ENCODE measurements around the gene NTN3.

DNA sequence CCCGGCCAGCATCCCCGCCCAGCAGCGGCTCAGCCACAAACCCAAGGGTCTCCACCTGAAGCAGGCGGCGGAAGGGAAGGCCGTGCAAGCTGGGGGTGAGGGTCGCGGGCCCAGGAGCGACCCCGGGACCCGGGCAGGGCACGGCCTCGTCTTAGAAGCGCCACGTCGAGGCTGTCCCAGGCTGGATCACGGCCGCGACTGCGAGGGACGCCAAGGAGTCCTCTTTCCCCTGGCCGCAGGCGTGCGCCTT is 42.4 kb upstream of the NTN3 start:
- TF ChIP-seq SMC3 (IDR thresholded peaks at IDR 0.05; ENCODE audit: low read depth, low read length), result no peak
- TF ChIP-seq RFX5 (IDR thresholded peaks at IDR 0.05; ENCODE audit: low read length), result no peak
- TF ChIP-seq, protein P1, sequence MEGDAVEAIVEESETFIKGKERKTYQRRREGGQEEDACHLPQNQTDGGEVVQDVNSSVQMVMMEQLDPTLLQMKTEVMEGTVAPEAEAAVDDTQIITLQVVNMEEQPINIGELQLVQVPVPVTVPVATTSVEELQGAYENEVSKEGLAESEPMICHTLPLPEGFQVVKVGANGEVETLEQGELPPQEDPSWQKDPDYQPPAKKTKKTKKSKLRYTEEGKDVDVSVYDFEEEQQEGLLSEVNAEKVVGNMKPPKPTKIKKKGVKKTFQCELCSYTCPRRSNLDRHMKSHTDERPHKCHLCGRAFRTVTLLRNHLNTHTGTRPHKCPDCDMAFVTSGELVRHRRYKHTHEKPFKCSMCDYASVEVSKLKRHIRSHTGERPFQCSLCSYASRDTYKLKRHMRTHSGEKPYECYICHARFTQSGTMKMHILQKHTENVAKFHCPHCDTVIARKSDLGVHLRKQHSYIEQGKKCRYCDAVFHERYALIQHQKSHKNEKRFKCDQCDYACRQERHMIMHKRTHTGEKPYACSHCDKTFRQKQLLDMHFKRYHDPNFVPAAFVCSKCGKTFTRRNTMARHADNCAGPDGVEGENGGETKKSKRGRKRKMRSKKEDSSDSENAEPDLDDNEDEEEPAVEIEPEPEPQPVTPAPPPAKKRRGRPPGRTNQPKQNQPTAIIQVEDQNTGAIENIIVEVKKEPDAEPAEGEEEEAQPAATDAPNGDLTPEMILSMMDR (IDR thresholded peaks at IDR 0.05), result no peak
- no peak for TF ChIP-seq EP300 (IDR thresholded peaks at IDR 0.05; ENCODE audit: borderline replicate concordance in 1 of 2, low read depth in 1 of 2, low read length in 1 of 2)
